ENCODE data around the gene HPS6.

The HPS6 gene

GRCh38 chr10:102115775-102116174 lies 50.6 kb downstream of the HPS6 start:
- in situ Hi-C loops (cut with MboI; ENCODE audit: low sequenced_read_pairs) = no loop called here

GRCh38 chr10:102116656-102117055 lies 51.5 kb downstream of the HPS6 start:
- in situ Hi-C loops (cut with MboI; ENCODE audit: low sequenced_read_pairs) = no loop called here
